GM06990 (cell line): Measurements from ENCODE around the gene TANK.

Experiments
- DNase-seq: peaks from one replicate; pipeline ENCODE4 v3.0.0-alpha.2; 2011; ENCODE audit not compliant: insufficient read length; ENCODE audit errors: extremely low read depth
- H3K27me3 ChIP-seq: replicated peaks from 2 replicates; pipeline ENCODE4 v1.6.0; 2011; ENCODE audit warnings: low read length; ENCODE audit not compliant: control insufficient read depth, insufficient read depth
- H3K36me3 ChIP-seq: 2 replicates; pipeline ENCODE4 v1.5.1; 2011; ENCODE audit warnings: low read length; ENCODE audit not compliant: control insufficient read depth, insufficient read depth
- H3K4me3 ChIP-seq: replicated peaks from 2 replicates; pipeline ENCODE4 v1.5.1; 2011; ENCODE audit warnings: low read depth, mild to moderate bottlenecking, control low read depth, low read length
- TF ChIP-seq, protein P1 (sequence below): IDR thresholded peaks from 2 replicates; pipeline ENCODE4 v1.5.1; 2011; ENCODE audit warnings: low read length, control low read depth, mild to moderate bottlenecking, inconsistent platforms; ENCODE audit not compliant: insufficient read depth, poor library complexity, severe bottlenecking

The TANK gene

DNA sequence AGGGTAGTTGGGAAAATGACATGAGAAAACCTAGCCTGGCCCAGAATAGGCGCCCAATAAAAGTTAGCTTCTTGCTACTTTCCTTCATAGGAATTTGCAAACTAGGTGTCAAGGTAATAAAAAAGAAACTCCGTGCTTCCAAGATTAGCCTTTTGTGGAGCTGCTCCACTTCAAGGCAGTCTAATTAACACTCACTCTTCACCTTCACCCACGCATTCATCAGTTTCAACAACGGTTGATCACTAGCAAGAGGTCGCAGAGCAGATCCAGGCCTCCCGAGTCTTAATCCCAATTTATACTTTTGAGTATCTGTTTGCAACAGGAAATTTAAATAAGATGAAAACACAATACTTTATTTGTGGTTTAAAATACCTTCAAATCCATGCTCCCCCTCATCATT, 39.5 kb upstream of the TANK start:
- Histone ChIP-seq H3K4me3 (no peak overlapping the region), H3K27me3 (no peaks in the 10 kb centered on the region), H3K36me3 (no peaks in the 10 kb centered on the region)
- DNase-seq = no peak
- TF ChIP-seq, protein P1, sequence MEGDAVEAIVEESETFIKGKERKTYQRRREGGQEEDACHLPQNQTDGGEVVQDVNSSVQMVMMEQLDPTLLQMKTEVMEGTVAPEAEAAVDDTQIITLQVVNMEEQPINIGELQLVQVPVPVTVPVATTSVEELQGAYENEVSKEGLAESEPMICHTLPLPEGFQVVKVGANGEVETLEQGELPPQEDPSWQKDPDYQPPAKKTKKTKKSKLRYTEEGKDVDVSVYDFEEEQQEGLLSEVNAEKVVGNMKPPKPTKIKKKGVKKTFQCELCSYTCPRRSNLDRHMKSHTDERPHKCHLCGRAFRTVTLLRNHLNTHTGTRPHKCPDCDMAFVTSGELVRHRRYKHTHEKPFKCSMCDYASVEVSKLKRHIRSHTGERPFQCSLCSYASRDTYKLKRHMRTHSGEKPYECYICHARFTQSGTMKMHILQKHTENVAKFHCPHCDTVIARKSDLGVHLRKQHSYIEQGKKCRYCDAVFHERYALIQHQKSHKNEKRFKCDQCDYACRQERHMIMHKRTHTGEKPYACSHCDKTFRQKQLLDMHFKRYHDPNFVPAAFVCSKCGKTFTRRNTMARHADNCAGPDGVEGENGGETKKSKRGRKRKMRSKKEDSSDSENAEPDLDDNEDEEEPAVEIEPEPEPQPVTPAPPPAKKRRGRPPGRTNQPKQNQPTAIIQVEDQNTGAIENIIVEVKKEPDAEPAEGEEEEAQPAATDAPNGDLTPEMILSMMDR = no peak

DNA sequence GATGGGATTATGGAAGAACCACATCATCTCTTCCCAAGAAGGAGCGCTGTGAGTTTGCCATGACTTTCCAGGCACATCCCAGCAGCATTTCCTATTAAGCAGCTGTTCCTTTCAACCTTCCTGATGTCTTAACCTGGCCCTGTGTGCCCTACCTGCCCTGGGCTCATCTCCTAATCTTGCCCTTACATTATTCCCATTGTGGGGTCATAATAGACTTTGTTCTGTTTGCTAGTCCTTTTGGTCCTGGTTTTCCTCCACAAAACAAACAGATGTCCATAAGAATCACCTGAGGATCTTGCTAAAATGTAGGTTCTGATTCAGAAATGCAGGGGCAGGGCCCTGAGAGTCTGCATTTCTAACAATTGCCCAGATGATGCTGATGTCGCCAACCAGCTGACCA, 38.6 kb upstream of the TANK start:
- Histone ChIP-seq H3K36me3 (no peaks in the 10 kb centered on the region), H3K4me3 (no peak overlapping the region), H3K27me3 (no peaks in the 10 kb centered on the region)
- TF ChIP-seq, protein P1 = no peak
- no peak for DNase-seq

DNA sequence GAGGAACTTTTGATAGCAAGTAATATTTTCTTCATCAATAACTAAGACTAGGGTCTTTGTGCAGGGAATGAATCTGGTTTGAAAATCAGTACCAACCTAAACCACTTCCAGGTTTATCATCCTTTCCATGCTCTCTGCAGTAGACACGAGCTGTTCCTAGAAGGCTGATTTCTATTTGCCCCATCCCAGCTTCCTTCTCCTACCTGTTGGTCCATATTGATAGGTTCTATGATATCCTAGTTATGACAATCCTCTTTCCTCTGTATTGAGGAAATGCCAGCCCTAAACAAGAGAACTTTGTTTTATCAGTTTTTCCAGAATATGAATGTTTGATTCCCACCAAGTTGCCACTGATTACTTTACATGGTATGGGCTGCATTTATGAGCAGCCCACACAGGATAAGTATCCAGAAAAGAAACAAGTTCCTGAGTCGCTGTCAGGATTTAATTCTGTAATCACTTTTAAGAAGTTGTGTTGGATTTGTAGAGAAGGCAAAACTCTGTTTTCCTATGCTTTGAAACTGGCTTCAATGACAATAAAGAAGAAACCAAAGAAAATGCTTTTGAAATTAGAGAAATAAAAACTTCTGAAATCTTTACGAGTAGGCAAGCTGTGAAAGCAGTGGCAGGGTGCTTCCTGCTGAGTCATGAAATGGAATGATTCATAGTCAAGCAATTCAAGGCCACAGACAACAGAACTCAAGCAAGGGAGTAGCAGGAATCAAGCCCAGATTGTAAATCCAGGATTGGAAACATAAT, 37.3 kb upstream of the TANK start:
- Histone ChIP-seq H3K4me3 (no peak overlapping the region), H3K36me3 (no peaks in the 10 kb centered on the region), H3K27me3 (no peaks in the 10 kb centered on the region)
- no peak for DNase-seq
- TF ChIP-seq, protein P1 = no peak

DNA sequence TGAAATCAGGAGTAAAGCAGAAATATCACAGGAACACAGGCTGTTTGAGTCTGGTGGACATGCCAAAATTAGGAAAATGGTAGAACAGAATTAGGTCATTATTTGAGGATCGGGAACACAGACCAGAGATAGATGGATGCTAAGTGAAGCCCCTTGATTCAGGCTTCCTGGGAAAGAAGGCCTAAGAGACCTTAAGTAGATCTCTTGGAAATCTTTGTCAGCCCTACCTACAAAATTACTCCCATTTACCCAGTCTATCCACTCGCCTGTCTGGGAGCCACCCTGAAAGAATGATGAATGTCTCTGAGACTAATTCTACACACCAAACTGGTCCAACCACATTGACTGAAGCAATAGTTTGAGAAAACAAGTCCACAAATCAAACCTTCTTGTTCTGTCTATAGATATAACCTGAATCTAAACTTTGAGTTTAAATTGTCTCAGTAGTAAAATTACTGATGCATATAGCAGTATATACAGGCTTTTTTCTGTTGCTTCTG, 36.6 kb upstream of the TANK start:
- no peak for DNase-seq
- TF ChIP-seq, protein P1 = no peak
- Histone ChIP-seq H3K4me3 (no peak overlapping the region), H3K36me3 (no peaks in the 10 kb centered on the region), H3K27me3 (no peaks in the 10 kb centered on the region)

DNA sequence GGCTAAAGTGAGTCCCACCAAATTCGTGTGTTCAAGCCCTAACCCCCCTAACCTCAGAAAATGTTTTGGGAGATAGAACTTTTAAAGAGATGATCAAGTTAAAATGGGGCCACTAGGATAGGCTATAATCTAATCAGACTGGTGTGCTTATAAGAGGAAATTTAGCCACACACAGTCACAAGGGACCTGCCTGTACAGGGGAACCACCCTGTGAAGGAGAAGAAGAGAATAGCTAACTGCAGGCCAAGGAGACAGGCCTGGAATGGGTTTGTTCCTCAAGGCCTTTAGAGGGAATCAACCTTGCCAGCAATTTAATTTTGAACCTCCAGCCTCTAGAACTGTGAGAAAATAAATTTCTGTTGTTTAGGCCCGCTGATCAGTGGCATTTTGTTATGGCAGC, 36.0 kb upstream of the TANK start:
- Histone ChIP-seq H3K4me3 (no peak overlapping the region), H3K27me3 (no peaks in the 10 kb centered on the region), H3K36me3 (no peaks in the 10 kb centered on the region)
- DNase-seq = no peak
- TF ChIP-seq, protein P1 = no peak
